GM23248 (cell line): ENCODE data around the gene CCT3.

Experiments
- EZH2 ChIP-seq: fragments of 200-600 bp; sonication (generic); IDR thresholded peaks from 2 replicates; pipeline ENCODE4 v1.6.1; 2018; ENCODE audit warnings: antibody characterized with exemption, mild to moderate bottlenecking; ENCODE audit not compliant: insufficient read depth, poor library complexity, severe bottlenecking
- EZH2phosphoT487 ChIP-seq: fragments of 200-600 bp; sonication (generic); IDR thresholded peaks from 2 replicates; pipeline ENCODE4 v1.6.1; 2018; ENCODE audit warnings: antibody characterized with exemption, moderate library complexity, mild to moderate bottlenecking, low read depth; ENCODE audit not compliant: insufficient read depth

DNA sequence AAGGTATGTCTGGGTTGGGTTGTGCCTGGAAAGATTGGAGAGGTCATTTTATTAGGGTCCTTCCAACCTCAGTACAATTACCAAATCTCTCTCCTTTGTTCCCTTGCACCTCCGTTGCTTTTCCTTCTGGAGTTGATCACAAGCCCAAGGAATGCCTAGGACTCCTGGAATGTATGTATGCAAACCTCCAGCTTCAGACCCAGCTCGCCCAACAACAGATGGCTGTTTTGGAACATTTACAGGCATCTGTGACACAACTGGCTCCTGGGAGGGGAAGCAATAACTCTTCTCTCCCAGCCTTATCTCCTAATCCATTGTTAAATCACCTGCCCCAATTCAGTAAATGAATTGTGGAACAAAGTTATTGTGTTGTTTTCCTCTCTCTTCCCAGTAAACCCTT lies 8.5 kb upstream of the CCT3 start:
- TF ChIP-seq EZH2phosphoT487 (no peak), EZH2 (no peak)
